Mesothelial cell of epicardium (in vitro differentiated cells): ENCODE results near the gene NLRC5. TPM values are rescaled to one million over a fixed set of nuclear protein-coding genes. Genes with fewer than 3 reads are reported as not detected.
A peak's percentile ranks its signal among the peaks of the same experiment; 100 is the strongest.

ENCODE experiments used
- DNase-seq, 2 experiments: peaks; one replicate each; pipeline ENCODE4 v3.0.0; 2021; ENCODE audit warnings: low spot score in 2 of 2; ENCODE audit not compliant: unreplicated experiment in 2 of 2
- H3K27ac Mint-ChIP-seq: 2 replicates; pipeline ENCODE4 v1.8.0; 2021; ENCODE audit warnings: mixed read lengths
- H3K27me3 Mint-ChIP-seq: 2 replicates; pipeline ENCODE4 v1.8.0; 2021; ENCODE audit warnings: low read depth, mixed read lengths
- H3K36me3 Mint-ChIP-seq: 2 replicates; pipeline ENCODE4 v1.8.0; 2021; ENCODE audit warnings: mixed read lengths
- H3K4me1 Mint-ChIP-seq: 2 replicates; pipeline ENCODE4 v1.8.0; 2021; ENCODE audit warnings: mixed read lengths
- H3K4me3 Mint-ChIP-seq: 2 replicates; pipeline ENCODE4 v1.8.0; 2021; ENCODE audit warnings: mild to moderate bottlenecking, moderate library complexity, mixed read lengths
- H3K9me3 Mint-ChIP-seq: 2 replicates; pipeline ENCODE4 v1.8.0; 2021; ENCODE audit warnings: mixed read lengths
- CTCF ChIP-seq: fragments of 200-600 bp; sonication (generic); IDR thresholded peaks from one replicate; pipeline ENCODE4 v1.5.0; 2021; ENCODE audit warnings: antibody characterized with exemption; ENCODE audit not compliant: unreplicated experiment
- total RNA-seq: library from RNA; stranded (reverse); gene quantifications from 3 replicates; pipeline ENCODE4 v1.2.1, GENCODE V29; 2021

Gene NLRC5
- total RNA-seq, 1 donor from 2014 or later: 3.7 TPM

- no peak for TF ChIP-seq CTCF
- no peak overlapping the region for H3K4me3 Mint-ChIP-seq
- no peak for DNase-seq
- peaks cover 29% of the 10 kb centered on the region for H3K36me3 Mint-ChIP-seq
- H3K4me1 Mint-ChIP-seq: peaks cover 4% of the 10 kb centered on the region
- no peaks in the 10 kb centered on the region for H3K27me3 Mint-ChIP-seq
- no peak overlapping the region for H3K27ac Mint-ChIP-seq
- no peaks in the 10 kb centered on the region for H3K9me3 Mint-ChIP-seq
Observed at GRCh38 chr16:56943761-56944375, 45.5 kb upstream of the NLRC5 start.

DNA sequence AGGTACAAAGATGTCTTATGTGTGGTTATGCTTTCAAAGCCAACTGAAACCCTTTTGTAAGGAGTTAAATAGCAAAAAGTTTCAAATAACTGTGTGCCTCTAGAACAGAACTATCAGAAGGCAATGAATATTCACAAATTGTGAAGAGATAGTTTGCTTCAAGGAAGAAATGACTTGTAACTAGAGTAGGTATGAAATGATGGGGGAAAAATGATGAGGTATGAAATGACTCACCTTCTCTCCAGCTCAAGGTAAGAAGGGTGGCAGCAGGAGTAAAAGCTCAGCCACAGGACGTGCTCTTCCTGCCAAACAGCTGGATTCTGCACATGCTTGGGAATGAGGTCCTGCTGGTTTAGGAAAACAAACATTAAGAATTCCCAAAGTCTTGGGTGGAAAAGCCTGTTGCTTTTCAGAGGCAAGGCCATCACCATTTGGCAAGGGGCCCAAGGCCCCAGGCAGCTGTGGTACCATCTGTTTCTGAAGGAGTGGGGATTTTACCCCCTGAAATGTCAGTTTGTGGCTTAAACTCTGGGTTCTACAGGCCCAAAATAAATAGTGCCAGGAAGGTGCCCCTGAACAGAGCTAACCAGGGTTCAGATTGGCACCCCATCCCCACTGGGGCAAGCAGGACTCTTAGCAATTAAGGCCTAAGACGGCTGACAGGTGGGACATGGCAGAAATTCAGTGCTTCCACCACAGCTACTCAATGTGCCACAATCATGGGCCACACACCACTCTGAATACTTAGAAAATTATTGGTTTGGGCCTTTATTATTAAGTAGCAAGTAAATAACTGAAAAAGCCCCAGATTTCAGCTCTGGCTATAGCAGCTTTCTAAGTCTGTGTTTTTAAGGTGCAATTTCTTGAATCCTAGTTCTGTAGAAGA is 44.2 kb upstream of the NLRC5 start:
- Mint-ChIP-seq H3K4me1 (peaks cover 4% of the 10 kb centered on the region), H3K27me3 (no peaks in the 10 kb centered on the region), H3K27ac (peak overlapping the region; percentile 31), H3K9me3 (no peaks in the 10 kb centered on the region), H3K4me3 (no peak overlapping the region), H3K36me3 (peaks cover 20% of the 10 kb centered on the region)
- TF ChIP-seq CTCF: no peak
- no peak for DNase-seq

- no peaks in the 10 kb centered on the region for H3K9me3 Mint-ChIP-seq
- peaks cover 4% of the 10 kb centered on the region for H3K4me1 Mint-ChIP-seq
- no peaks in the 10 kb centered on the region for H3K27me3 Mint-ChIP-seq
- H3K36me3 Mint-ChIP-seq: peaks cover 18% of the 10 kb centered on the region
- no peak overlapping the region for H3K27ac Mint-ChIP-seq
- no peak for TF ChIP-seq CTCF
- no peak overlapping the region for H3K4me3 Mint-ChIP-seq
- DNase-seq: no peak
Observed at GRCh38 chr16:56945847-56946527, 43.4 kb upstream of the NLRC5 start.

- Mint-ChIP-seq H3K27ac (peak overlapping the region; percentile 22), H3K36me3 (peaks cover 14% of the 10 kb centered on the region), H3K4me1 (peaks cover 4% of the 10 kb centered on the region), H3K9me3 (no peaks in the 10 kb centered on the region), H3K27me3 (no peaks in the 10 kb centered on the region), H3K4me3 (no peak overlapping the region)
- DNase-seq: no peak
- no peak for TF ChIP-seq CTCF
Observed at GRCh38 chr16:56946767-56947603, 42.4 kb upstream of the NLRC5 start.

DNA sequence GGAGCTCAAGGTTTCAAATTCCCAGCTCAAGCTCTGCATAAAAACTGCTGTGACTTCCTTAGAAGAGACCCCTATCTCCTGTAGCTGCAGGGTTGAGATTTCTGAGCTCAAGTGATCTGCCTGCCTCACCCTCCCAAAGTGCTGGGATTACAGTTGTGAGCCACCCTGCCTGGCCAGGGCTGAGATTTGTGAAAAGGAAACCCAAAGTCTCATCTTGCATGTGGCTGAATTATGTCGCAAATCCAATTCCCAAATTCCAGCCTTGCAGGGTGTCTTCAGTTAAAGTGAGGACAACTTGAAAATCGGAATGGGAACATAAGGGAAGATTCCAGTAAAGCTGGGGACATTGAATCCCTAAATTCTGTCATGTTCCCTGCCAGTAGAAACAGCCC is 41.8 kb upstream of the NLRC5 start:
- H3K4me1 Mint-ChIP-seq: peaks cover 4% of the 10 kb centered on the region
- H3K4me3 Mint-ChIP-seq: no peak overlapping the region
- H3K36me3 Mint-ChIP-seq: peaks cover 11% of the 10 kb centered on the region
- no peak for TF ChIP-seq CTCF
- H3K9me3 Mint-ChIP-seq: no peaks in the 10 kb centered on the region
- H3K27me3 Mint-ChIP-seq: no peaks in the 10 kb centered on the region
- DNase-seq: no peak
- no peak overlapping the region for H3K27ac Mint-ChIP-seq
